ENCODE data around the gene NKG7. TPM values are rescaled to one million over a fixed set of nuclear protein-coding genes. Genes with fewer than 3 reads are reported as not detected.

NKG7 gene
- total and polyA plus RNA-seq, 2 experiments from 2014 or later = not detected

DNA sequence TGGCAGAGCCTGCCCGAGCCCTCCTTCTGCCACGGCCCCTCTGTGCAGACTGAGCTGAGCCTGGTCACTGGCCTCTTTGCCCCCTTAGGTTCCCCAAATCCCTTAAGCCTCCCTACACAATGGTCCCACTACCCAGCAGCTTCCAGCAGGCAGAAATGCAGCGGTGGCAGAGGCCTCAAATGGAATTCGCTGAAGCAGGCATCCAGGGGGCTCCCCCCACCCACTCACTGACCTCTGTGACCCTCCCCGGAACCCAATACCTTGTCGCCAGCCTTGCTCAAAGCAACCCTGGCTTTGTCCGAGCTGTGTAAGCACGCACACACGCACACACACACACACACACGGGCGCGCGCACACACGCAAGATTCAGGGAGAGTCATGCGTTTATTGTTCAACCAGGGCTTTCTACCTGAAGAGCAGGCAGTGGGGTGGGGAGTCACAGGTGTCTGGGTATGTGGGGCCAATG, 15.5 kb upstream of the NKG7 start, which contains the start of gene LIM2:
Gene LIM2 (minus strand): TSS at position 51 of the 466 bp plus-strand sequence. CDS start 531 bp downstream, outside the sequence.
- H3K27ac Mint-ChIP-seq = peak within 1 kb of the TSS; percentile 48; the same call in 1 of the 2 replicates

More for the DNA sequence above, 15.5 kb upstream of the NKG7 start, which contains the start of gene LIM2:
- Histone ChIP-seq H3K4me1 (ENCODE audit: insufficient read depth) (no peaks in the 10 kb centered on the region), H2AFZ (no peak within 1 kb of the TSS), H4K20me1 (replicated peaks; ENCODE audit: insufficient read depth) (no peaks in the 10 kb centered on the region), H3K36me3 (ENCODE audit: insufficient read depth) (no peaks in the 10 kb centered on the region), H3F3A (replicated peaks; ENCODE audit: low read depth) (no peaks in the 10 kb centered on the region), H3K9me2 (ENCODE audit: insufficient read depth) (no peaks in the 10 kb centered on the region), H3K4me2 (no peak within 1 kb of the TSS), H3K79me2 (replicated peaks; ENCODE audit: insufficient read depth) (no peaks in the 10 kb centered on the region), H3K27me3 (ENCODE audit: insufficient read depth) (no peaks in the 10 kb centered on the region), H3K27ac (ENCODE audit: low read depth) (no peak within 1 kb of the TSS), H3K4me3 (no peak within 1 kb of the TSS)
- H3K4me3 Mint-ChIP-seq = no peak within 1 kb of the TSS; the same call in 2 of the 3 replicates
- no peaks in the 10 kb centered on the region; the same call in 1 of the 3 replicates for H3K9me3 Mint-ChIP-seq
- TF ChIP-seq EZH2phosphoT487 (IDR thresholded peaks at IDR 0.05; ENCODE audit: unreplicated experiment) (no peak), ZNF114 (CRISPR knock-in tag; IDR thresholded peaks at IDR 0.05) (no peak), CREB1 (CRISPR knock-in tag; IDR thresholded peaks at IDR 0.05; ENCODE audit: low read depth) (no peak), STAT1 (IDR thresholded peaks at IDR 0.05; ENCODE audit: unreplicated experiment) (no peak), EZH2 (IDR thresholded peaks at IDR 0.05; ENCODE audit: low read depth, unreplicated experiment) (no peak), POLR2AphosphoS5 (IDR thresholded peaks at IDR 0.05; ENCODE audit: low read depth) (no peak), NANOG (IDR thresholded peaks at IDR 0.05; ENCODE audit: borderline replicate concordance) (no peak), JUNB (IDR thresholded peaks at IDR 0.05; ENCODE audit: unreplicated experiment) (no peak), ZNF331 (CRISPR knock-in tag; IDR thresholded peaks at IDR 0.05; ENCODE audit: low read depth) (no peak)
- TF ChIP-seq, protein P1, sequence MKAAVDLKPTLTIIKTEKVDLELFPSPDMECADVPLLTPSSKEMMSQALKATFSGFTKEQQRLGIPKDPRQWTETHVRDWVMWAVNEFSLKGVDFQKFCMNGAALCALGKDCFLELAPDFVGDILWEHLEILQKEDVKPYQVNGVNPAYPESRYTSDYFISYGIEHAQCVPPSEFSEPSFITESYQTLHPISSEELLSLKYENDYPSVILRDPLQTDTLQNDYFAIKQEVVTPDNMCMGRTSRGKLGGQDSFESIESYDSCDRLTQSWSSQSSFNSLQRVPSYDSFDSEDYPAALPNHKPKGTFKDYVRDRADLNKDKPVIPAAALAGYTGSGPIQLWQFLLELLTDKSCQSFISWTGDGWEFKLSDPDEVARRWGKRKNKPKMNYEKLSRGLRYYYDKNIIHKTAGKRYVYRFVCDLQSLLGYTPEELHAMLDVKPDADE (IDR thresholded peaks at IDR 0.05) = no peak
- TF ChIP-seq, protein P2, sequence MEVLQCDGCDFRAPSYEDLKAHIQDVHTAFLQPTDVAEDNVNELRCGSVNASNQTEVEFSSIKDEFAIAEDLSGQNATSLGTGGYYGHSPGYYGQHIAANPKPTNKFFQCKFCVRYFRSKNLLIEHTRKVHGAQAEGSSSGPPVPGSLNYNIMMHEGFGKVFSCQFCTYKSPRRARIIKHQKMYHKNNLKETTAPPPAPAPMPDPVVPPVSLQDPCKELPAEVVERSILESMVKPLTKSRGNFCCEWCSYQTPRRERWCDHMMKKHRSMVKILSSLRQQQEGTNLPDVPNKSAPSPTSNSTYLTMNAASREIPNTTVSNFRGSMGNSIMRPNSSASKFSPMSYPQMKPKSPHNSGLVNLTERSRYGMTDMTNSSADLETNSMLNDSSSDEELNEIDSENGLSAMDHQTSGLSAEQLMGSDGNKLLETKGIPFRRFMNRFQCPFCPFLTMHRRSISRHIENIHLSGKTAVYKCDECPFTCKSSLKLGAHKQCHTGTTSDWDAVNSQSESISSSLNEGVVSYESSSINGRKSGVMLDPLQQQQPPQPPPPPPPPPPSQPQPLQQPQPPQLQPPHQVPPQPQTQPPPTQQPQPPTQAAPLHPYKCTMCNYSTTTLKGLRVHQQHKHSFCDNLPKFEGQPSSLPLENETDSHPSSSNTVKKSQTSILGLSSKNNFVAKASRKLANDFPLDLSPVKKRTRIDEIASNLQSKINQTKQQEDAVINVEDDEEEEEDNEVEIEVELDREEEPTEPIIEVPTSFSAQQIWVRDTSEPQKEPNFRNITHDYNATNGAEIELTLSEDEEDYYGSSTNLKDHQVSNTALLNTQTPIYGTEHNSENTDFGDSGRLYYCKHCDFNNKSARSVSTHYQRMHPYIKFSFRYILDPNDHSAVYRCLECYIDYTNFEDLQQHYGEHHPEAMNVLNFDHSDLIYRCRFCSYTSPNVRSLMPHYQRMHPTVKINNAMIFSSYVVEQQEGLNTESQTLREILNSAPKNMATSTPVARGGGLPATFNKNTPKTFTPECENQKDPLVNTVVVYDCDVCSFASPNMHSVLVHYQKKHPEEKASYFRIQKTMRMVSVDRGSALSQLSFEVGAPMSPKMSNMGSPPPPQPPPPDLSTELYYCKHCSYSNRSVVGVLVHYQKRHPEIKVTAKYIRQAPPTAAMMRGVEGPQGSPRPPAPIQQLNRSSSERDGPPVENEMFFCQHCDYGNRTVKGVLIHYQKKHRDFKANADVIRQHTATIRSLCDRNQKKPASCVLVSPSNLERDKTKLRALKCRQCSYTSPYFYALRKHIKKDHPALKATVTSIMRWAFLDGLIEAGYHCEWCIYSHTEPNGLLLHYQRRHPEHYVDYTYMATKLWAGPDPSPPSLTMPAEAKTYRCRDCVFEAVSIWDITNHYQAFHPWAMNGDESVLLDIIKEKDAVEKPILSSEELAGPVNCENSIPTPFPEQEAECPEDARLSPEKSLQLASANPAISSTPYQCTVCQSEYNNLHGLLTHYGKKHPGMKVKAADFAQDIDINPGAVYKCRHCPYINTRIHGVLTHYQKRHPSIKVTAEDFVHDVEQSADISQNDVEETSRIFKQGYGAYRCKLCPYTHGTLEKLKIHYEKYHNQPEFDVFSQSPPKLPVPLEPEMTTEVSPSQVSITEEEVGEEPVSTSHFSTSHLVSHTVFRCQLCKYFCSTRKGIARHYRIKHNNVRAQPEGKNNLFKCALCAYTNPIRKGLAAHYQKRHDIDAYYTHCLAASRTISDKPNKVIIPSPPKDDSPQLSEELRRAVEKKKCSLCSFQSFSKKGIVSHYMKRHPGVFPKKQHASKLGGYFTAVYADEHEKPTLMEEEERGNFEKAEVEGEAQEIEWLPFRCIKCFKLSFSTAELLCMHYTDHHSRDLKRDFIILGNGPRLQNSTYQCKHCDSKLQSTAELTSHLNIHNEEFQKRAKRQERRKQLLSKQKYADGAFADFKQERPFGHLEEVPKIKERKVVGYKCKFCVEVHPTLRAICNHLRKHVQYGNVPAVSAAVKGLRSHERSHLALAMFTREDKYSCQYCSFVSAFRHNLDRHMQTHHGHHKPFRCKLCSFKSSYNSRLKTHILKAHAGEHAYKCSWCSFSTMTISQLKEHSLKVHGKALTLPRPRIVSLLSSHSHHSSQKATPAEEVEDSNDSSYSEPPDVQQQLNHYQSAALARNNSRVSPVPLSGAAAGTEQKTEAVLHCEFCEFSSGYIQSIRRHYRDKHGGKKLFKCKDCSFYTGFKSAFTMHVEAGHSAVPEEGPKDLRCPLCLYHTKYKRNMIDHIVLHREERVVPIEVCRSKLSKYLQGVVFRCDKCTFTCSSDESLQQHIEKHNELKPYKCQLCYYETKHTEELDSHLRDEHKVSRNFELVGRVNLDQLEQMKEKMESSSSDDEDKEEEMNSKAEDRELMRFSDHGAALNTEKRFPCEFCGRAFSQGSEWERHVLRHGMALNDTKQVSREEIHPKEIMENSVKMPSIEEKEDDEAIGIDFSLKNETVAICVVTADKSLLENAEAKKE (CRISPR knock-in tag; IDR thresholded peaks at IDR 0.05) = no peak
- TF ChIP-seq, protein P3, sequence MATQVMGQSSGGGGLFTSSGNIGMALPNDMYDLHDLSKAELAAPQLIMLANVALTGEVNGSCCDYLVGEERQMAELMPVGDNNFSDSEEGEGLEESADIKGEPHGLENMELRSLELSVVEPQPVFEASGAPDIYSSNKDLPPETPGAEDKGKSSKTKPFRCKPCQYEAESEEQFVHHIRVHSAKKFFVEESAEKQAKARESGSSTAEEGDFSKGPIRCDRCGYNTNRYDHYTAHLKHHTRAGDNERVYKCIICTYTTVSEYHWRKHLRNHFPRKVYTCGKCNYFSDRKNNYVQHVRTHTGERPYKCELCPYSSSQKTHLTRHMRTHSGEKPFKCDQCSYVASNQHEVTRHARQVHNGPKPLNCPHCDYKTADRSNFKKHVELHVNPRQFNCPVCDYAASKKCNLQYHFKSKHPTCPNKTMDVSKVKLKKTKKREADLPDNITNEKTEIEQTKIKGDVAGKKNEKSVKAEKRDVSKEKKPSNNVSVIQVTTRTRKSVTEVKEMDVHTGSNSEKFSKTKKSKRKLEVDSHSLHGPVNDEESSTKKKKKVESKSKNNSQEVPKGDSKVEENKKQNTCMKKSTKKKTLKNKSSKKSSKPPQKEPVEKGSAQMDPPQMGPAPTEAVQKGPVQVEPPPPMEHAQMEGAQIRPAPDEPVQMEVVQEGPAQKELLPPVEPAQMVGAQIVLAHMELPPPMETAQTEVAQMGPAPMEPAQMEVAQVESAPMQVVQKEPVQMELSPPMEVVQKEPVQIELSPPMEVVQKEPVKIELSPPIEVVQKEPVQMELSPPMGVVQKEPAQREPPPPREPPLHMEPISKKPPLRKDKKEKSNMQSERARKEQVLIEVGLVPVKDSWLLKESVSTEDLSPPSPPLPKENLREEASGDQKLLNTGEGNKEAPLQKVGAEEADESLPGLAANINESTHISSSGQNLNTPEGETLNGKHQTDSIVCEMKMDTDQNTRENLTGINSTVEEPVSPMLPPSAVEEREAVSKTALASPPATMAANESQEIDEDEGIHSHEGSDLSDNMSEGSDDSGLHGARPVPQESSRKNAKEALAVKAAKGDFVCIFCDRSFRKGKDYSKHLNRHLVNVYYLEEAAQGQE (IDR thresholded peaks at IDR 0.05; ENCODE audit: unreplicated experiment) = no peak
- TF ChIP-seq, protein P4, sequence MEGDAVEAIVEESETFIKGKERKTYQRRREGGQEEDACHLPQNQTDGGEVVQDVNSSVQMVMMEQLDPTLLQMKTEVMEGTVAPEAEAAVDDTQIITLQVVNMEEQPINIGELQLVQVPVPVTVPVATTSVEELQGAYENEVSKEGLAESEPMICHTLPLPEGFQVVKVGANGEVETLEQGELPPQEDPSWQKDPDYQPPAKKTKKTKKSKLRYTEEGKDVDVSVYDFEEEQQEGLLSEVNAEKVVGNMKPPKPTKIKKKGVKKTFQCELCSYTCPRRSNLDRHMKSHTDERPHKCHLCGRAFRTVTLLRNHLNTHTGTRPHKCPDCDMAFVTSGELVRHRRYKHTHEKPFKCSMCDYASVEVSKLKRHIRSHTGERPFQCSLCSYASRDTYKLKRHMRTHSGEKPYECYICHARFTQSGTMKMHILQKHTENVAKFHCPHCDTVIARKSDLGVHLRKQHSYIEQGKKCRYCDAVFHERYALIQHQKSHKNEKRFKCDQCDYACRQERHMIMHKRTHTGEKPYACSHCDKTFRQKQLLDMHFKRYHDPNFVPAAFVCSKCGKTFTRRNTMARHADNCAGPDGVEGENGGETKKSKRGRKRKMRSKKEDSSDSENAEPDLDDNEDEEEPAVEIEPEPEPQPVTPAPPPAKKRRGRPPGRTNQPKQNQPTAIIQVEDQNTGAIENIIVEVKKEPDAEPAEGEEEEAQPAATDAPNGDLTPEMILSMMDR (conservative IDR thresholded peaks at IDR 0.05; ENCODE audit: low read depth in 2 of 2) = no peak
- peaks cover 15% of the 10 kb centered on the region for H3K4me1 Mint-ChIP-seq
- ATAC-seq (no peak), DNase-seq (ENCODE audit: low spot score) (no peak)
- peaks cover 17% of the 10 kb centered on the region for H3K27me3 Mint-ChIP-seq (ENCODE audit: insufficient read depth, low read depth, poor library complexity)
- no peaks in the 10 kb centered on the region; the same call in 2 of the 3 replicates for H3K36me3 Mint-ChIP-seq (ENCODE audit: low read depth)
